ENCODE measurements around the gene OR2A7. TPM values are rescaled to one million over a fixed set of nuclear protein-coding genes. Genes with fewer than 3 reads are reported as not detected.
"Not testable (repeated sequence)": the region's sequence is repeated elsewhere in the genome, so short reads cannot be mapped to it uniquely, and the experiment has no call there.

Gene OR2A7
- total and polyA plus RNA-seq, 9 of the 15 experiments (the other 6 are each of a cell fraction or from before 2014, with no cell fraction given) = 0.03 to 0.10 (median 0.06) TPM; not detected in 6

DNA sequence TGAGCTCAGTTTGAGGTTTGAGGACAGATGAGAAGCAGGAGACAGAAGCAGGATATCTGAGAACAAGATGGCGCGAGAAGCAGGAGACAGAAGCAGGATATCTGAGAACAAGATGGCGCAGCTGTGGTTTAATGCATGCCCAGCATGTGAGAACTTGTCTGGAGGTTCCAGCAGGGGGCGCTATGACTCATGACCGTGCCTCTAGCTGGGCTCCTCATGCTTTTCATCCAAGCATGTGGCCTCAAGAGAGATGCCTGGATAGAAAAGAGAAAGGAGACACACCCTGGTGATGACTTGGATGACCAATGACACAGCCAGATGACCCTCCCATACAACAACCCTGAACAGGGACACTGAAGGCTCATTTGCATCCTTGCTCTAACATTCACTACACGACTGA is 15.4 kb upstream of the OR2A7 start:
- BruUV-seq (replicated peaks); H3K9me3 ChIP-seq (replicated peaks; ENCODE audit: control insufficient read depth, insufficient read depth, low read depth, low read length); in situ Hi-C loops (cut with MboI); H4K20me1 ChIP-seq (replicated peaks; ENCODE audit: control insufficient read depth, insufficient read depth, low read length); H3K9ac ChIP-seq (ENCODE audit: insufficient read depth in 1 of 2, low read depth in 2 of 2, low read length in 2 of 2); POLR2A ChIA-PET; H3K9me1 ChIP-seq (ENCODE audit: control insufficient read depth, insufficient read depth, low read length); CTCF ChIA-PET (ENCODE audit: low intra/inter-chr PET ratio); H3K27ac ChIP-seq (ENCODE audit: extremely low read depth, low read depth, low read length); H3K4me1 ChIP-seq (replicated peaks in 1 of 2; ENCODE audit: control insufficient read depth in 2 of 2, insufficient read depth in 2 of 2, low read length in 2 of 2); H3K4me3 ChIP-seq; DNase-seq (ENCODE audit: extremely low read depth in 1 of 4, low spot score in 3 of 4); H2AFZ ChIP-seq (ENCODE audit: low read depth, low read length); H3K36me3 ChIP-seq (ENCODE audit: control insufficient read depth, insufficient read depth, low read length); H3K79me2 ChIP-seq (ENCODE audit: control insufficient read depth, insufficient read depth, low read length); H3K27me3 ChIP-seq (ENCODE audit: control insufficient read depth in 2 of 2, insufficient read depth in 2 of 2, low read length in 2 of 2); intact Hi-C loops (cut with micrococcal nuclease); H3K4me2 ChIP-seq (ENCODE audit: insufficient read depth, low read length): not testable (repeated sequence)
- ATAC-seq (peak; percentile 86), FAIRE-seq (peak; percentile 90)
- 6% methylated on average over 3 of the region's 6 CpGs for WGBS (ENCODE audit: insufficient coverage, low coverage, missing lambda C conversion rate)
- TF ChIP-seq YY1 (IDR thresholded peaks at IDR 0.05; ENCODE audit: borderline replicate concordance in 1 of 3, control insufficient read depth in 1 of 3, extremely low read depth in 1 of 3, insufficient read depth in 3 of 3, insufficient read length in 1 of 3, insufficient replicate concordance in 2 of 3, low read depth in 1 of 3, low read length in 2 of 3) = peak in 1 of 3 experiments; percentile 21

DNA sequence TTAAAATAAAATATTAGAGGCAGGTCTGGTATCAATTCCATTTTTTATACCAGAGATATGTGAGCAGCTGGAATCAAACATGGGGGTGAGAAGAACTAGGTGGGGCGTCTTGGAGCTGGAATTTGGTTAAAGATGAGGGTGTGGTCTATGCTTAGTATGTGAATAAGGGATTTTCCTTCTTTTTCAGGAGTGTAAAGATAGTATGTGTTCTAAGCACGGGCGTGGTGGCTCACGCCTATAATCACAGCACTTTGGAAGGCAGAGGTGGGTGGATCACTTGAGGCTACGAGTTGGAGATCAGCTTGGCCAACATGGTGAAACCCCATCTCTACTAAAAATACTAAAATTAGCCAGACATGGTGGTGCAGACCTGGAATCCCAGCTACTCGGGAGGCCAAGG is 10.7 kb upstream of the OR2A7 start:
- in situ Hi-C loops (cut with MboI); H3K36me3 ChIP-seq (ENCODE audit: control insufficient read depth, insufficient read depth, low read length); CTCF ChIA-PET (ENCODE audit: low intra/inter-chr PET ratio); H3K79me2 ChIP-seq (ENCODE audit: control insufficient read depth, insufficient read depth, low read length); H2AFZ ChIP-seq (ENCODE audit: low read depth, low read length); H3K27ac ChIP-seq (ENCODE audit: extremely low read depth, low read depth, low read length); POLR2A ChIA-PET; H3K4me1 ChIP-seq (replicated peaks in 1 of 2; ENCODE audit: control insufficient read depth in 2 of 2, insufficient read depth in 2 of 2, low read length in 2 of 2); H4K20me1 ChIP-seq (replicated peaks; ENCODE audit: control insufficient read depth, insufficient read depth, low read length); H3K9me3 ChIP-seq (replicated peaks; ENCODE audit: control insufficient read depth, insufficient read depth, low read depth, low read length); H3K4me3 ChIP-seq; ATAC-seq; intact Hi-C loops (cut with micrococcal nuclease); H3K27me3 ChIP-seq (ENCODE audit: control insufficient read depth in 2 of 2, insufficient read depth in 2 of 2, low read length in 2 of 2); H3K9ac ChIP-seq (ENCODE audit: insufficient read depth in 1 of 2, low read depth in 2 of 2, low read length in 2 of 2); H3K4me2 ChIP-seq (ENCODE audit: insufficient read depth, low read length); FAIRE-seq; H3K9me1 ChIP-seq (ENCODE audit: control insufficient read depth, insufficient read depth, low read length); DNase-seq (ENCODE audit: extremely low read depth in 1 of 4, low spot score in 3 of 4); BruUV-seq (replicated peaks): not testable (repeated sequence)
- 0% methylated on average over 4 of the region's 6 CpGs for WGBS (ENCODE audit: insufficient coverage, low coverage, missing lambda C conversion rate)

DNA sequence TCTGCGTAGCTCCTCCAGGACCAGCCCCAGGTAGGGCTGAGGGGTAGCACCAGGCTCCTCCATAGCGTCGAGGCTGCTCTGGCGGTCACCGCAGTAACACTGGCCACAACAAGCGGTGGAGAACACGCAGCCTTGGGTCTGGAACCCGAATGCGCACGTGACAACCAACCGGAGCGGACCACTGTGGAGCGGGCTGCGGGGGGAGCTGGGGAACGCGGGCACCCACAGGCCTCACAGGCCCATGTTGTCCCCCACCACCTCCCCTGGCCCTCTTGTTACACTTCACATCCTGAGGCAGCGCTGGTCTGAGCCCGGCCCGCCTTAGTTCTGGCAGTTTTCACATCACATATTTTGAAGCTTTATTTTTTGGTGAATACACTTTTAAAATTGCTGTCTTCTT is 4.6 kb upstream of the OR2A7 start, which contains the start of gene CTAGE8:
Gene CTAGE8 (minus strand): TSS at position 101 of the 400 bp plus-strand sequence. CDS start 38 bp downstream, at position 63.
- H3K4me1 ChIP-seq (replicated peaks in 1 of 2; ENCODE audit: control insufficient read depth in 2 of 2, insufficient read depth in 2 of 2, low read length in 2 of 2); FAIRE-seq; DNase-seq (ENCODE audit: extremely low read depth in 1 of 4, low spot score in 3 of 4); intact Hi-C loops (cut with micrococcal nuclease); H3K9me1 ChIP-seq (ENCODE audit: control insufficient read depth, insufficient read depth, low read length); H3K36me3 ChIP-seq (ENCODE audit: control insufficient read depth, insufficient read depth, low read length); CTCF ChIA-PET (ENCODE audit: low intra/inter-chr PET ratio); H3K9me3 ChIP-seq (replicated peaks; ENCODE audit: control insufficient read depth, insufficient read depth, low read depth, low read length); H3K4me3 ChIP-seq; H2AFZ ChIP-seq (ENCODE audit: low read depth, low read length); H3K4me2 ChIP-seq (ENCODE audit: insufficient read depth, low read length); H3K9ac ChIP-seq (ENCODE audit: insufficient read depth in 1 of 2, low read depth in 2 of 2, low read length in 2 of 2); H3K79me2 ChIP-seq (ENCODE audit: control insufficient read depth, insufficient read depth, low read length); BruUV-seq (replicated peaks); H3K27ac ChIP-seq (ENCODE audit: extremely low read depth, low read depth, low read length); POLR2A ChIA-PET; H4K20me1 ChIP-seq (replicated peaks; ENCODE audit: control insufficient read depth, insufficient read depth, low read length); H3K27me3 ChIP-seq (ENCODE audit: control insufficient read depth in 2 of 2, insufficient read depth in 2 of 2, low read length in 2 of 2); ATAC-seq; in situ Hi-C loops (cut with MboI): not testable (repeated sequence)
- no CpG with 5 or more reads among the region's 19 CpGs for WGBS (ENCODE audit: insufficient coverage, low coverage, missing lambda C conversion rate)

DNA sequence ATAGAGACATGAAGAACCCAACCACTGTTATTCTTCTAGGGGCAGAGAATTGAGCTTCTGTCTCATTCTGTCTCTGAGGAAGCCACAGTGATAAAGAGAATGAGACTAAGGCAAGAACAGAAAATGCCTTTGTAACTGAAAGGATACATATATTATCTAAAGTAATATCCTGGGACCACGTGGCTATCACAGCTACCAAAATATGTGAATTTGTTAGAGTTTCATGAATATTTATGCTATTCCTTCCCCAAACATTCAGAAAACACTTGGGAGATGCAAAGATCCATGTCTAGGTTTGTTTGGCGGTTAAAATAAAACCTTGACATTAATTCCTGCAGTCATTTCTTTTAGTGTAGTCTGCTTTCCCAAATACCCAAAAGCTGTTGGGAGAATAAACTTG is 2.5 kb downstream of the OR2A7 start:
- WGBS (ENCODE audit: insufficient coverage, low coverage, missing lambda C conversion rate) = no CpG with 5 or more reads among the region's 2 CpGs
- FAIRE-seq; H3K4me3 ChIP-seq; H3K9me3 ChIP-seq (replicated peaks; ENCODE audit: control insufficient read depth, insufficient read depth, low read depth, low read length); H3K4me1 ChIP-seq (replicated peaks in 1 of 2; ENCODE audit: control insufficient read depth in 2 of 2, insufficient read depth in 2 of 2, low read length in 2 of 2); POLR2A ChIA-PET; H3K4me2 ChIP-seq (ENCODE audit: insufficient read depth, low read length); H2AFZ ChIP-seq (ENCODE audit: low read depth, low read length); H3K36me3 ChIP-seq (ENCODE audit: control insufficient read depth, insufficient read depth, low read length); H3K9ac ChIP-seq (ENCODE audit: insufficient read depth in 1 of 2, low read depth in 2 of 2, low read length in 2 of 2); intact Hi-C loops (cut with micrococcal nuclease); H3K9me1 ChIP-seq (ENCODE audit: control insufficient read depth, insufficient read depth, low read length); CTCF ChIA-PET (ENCODE audit: low intra/inter-chr PET ratio); H3K79me2 ChIP-seq (ENCODE audit: control insufficient read depth, insufficient read depth, low read length); H3K27me3 ChIP-seq (ENCODE audit: control insufficient read depth in 2 of 2, insufficient read depth in 2 of 2, low read length in 2 of 2); H4K20me1 ChIP-seq (replicated peaks; ENCODE audit: control insufficient read depth, insufficient read depth, low read length); ATAC-seq; in situ Hi-C loops (cut with MboI); BruUV-seq (replicated peaks); H3K27ac ChIP-seq (ENCODE audit: extremely low read depth, low read depth, low read length); DNase-seq (ENCODE audit: extremely low read depth in 1 of 4, low spot score in 3 of 4): not testable (repeated sequence)
